HUDEP-2 (cell line): Measurements from ENCODE around the gene KLF11.
"Not testable (repeated sequence)": the region's sequence is repeated elsewhere in the genome, so short reads cannot be mapped to it uniquely, and the experiment has no call there.

Experiments
- DNase-seq, 76 experiments: peaks; one replicate each; lab custom pipeline; 2025; ENCODE audit not compliant: unreplicated experiment in 76 of 76; lab: John Stamatoyannopoulos, UW

KLF11 gene

GRCh38 chr2:10022445-10022844, 20.9 kb upstream of the KLF11 start:
- DNase-seq = no peak

GRCh38 chr2:10022966-10023662, 20.2 kb upstream of the KLF11 start:
- no peak for DNase-seq

GRCh38 chr2:10026940-10027569, 16.3 kb upstream of the KLF11 start:
- no peak for DNase-seq

- peak in 1 of 76 experiments; percentile 14 for DNase-seq
These were observed 15.6 kb upstream of the KLF11 start for GRCh38 chr2:10027660-10028330.

- peak in 4 of 76 experiments; percentile 18 to 43 (median 34) for DNase-seq
These were observed 14.9 kb upstream of the KLF11 start for GRCh38 chr2:10028407-10028987.

- peak; percentile 24 to 97 (median 92) for DNase-seq
These were observed 14.1 kb upstream of the KLF11 start for GRCh38 chr2:10028988-10029874.

GRCh38 chr2:10029875-10030223, 13.5 kb upstream of the KLF11 start:
- no peak for DNase-seq

- DNase-seq = peak in 73 of 76 experiments; percentile 17 to 86 (median 73)
These were observed 13.0 kb upstream of the KLF11 start for GRCh38 chr2:10030311-10030736.

- not testable (repeated sequence) for DNase-seq
These were observed 12.6 kb upstream of the KLF11 start for GRCh38 chr2:10030798-10031197.

GRCh38 chr2:10031886-10032745, 11.2 kb upstream of the KLF11 start:
- DNase-seq = peak in 1 of 76 experiments; percentile 13

- no peak for DNase-seq
These were observed 10.6 kb upstream of the KLF11 start for GRCh38 chr2:10032746-10033105.

- DNase-seq = peak in 73 of 76 experiments; percentile 16 to 82 (median 64)
These were observed 9.9 kb upstream of the KLF11 start for GRCh38 chr2:10033251-10034006.

- DNase-seq = no peak
These were observed 8.9 kb upstream of the KLF11 start for GRCh38 chr2:10034333-10035052.

GRCh38 chr2:10035053-10035422, 8.3 kb upstream of the KLF11 start:
- peak in 4 of 76 experiments; percentile 4 to 27 (median 7) for DNase-seq

GRCh38 chr2:10035633-10036032, 7.7 kb upstream of the KLF11 start:
- DNase-seq = no peak

GRCh38 chr2:10036095-10036884, 7.1 kb upstream of the KLF11 start:
- DNase-seq = peak in 71 of 76 experiments; percentile 16 to 87 (median 69)

- no peak for DNase-seq
These were observed 5.2 kb upstream of the KLF11 start for GRCh38 chr2:10038123-10038522.
